Muscle of leg (tissue), 11 donors: ENCODE measurements around the gene PFDN6. TPM values are rescaled to one million over a fixed set of nuclear protein-coding genes. Genes with fewer than 3 reads are reported as not detected.

ENCODE experiments used
- DNase-seq: peaks from one replicate; pipeline ENCODE4 v3.0.0; 2013
- H3K27ac ChIP-seq: one replicate; pipeline ENCODE4 v1.5.1; 2013; ENCODE audit warnings: mild to moderate bottlenecking, low read length, control low read depth
- H3K27me3 ChIP-seq: one replicate; pipeline ENCODE4 v1.6.1; 2013; ENCODE audit warnings: low read length; ENCODE audit not compliant: control insufficient read depth, insufficient read depth
- H3K36me3 ChIP-seq: one replicate; pipeline ENCODE4 v1.6.1; 2013; ENCODE audit warnings: low read length; ENCODE audit not compliant: control insufficient read depth, insufficient read depth
- H3K4me1 ChIP-seq: one replicate; pipeline ENCODE4 v1.6.1; 2013; ENCODE audit warnings: low read length; ENCODE audit not compliant: control insufficient read depth, insufficient read depth
- H3K4me3 ChIP-seq: one replicate; pipeline ENCODE4 v1.5.1; 2013; ENCODE audit warnings: low read length, control low read depth
- H3K9me3 ChIP-seq: replicated peaks from 2 replicates; pipeline ENCODE4 v1.6.1; 2013; ENCODE audit warnings: low read depth, low read length; ENCODE audit not compliant: control insufficient read depth
- WGBS: methylation state at CpG from one replicate; pipeline ENCODE4 v1.1.5; 2013; ENCODE audit warnings: missing lambda C conversion rate; ENCODE audit not compliant: insufficient coverage; 5-methylcytosine and 5-hydroxymethylcytosine counted together
- polyA plus RNA-seq, 8 donors: library from polyadenylated mRNA; unstranded; fragments of 120-200 nt; gene quantifications; one replicate each; pipeline versions ENCODE4 v1.2.1 to v1.2.3, GENCODE V29; 2013; ENCODE audit warnings: inconsistent platforms in 1 of 8, low replicate concordance in 1 of 8; ENCODE audit not compliant: insufficient read length in 8 of 8, insufficient read depth in 1 of 8
- total RNA-seq: library from RNA; stranded (reverse); fragments of 120-200 nt; gene quantifications from one replicate; pipeline ENCODE4 v1.2.4, GENCODE V29; 2013

PFDN6 gene
- total and polyA plus RNA-seq, 9 donors, result 41.4 to 57.6 (median 48.7) TPM

DNA sequence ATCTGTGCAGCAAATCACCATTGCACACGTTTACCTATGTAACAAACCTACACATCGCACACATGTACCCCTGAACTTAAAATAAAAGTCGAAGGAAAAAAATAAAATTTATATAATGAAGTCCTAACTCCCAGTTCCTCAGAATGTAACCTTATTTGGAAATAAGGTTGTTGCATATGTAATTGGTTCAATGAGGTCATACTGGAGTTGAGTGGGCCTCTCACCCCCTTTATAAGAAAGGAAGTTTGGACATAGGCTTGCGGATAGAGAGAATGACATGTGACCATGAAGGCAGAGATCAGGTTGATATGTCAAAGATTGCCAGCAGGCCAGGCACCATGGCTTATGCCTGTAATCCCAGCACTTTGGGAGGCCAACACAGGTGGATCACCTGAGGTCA lies 44.3 kb downstream of the PFDN6 start:
- Histone ChIP-seq H3K4me3 (no peak overlapping the region), H3K4me1 (no peaks in the 10 kb centered on the region), H3K27me3 (no peaks in the 10 kb centered on the region), H3K27ac (no peak overlapping the region), H3K36me3 (no peaks in the 10 kb centered on the region), H3K9me3 (no peaks in the 10 kb centered on the region)
- no CpG with 5 or more reads among the region's 4 CpGs for whole genome bisulfite sequencing
- DNase-seq, result no peak

DNA sequence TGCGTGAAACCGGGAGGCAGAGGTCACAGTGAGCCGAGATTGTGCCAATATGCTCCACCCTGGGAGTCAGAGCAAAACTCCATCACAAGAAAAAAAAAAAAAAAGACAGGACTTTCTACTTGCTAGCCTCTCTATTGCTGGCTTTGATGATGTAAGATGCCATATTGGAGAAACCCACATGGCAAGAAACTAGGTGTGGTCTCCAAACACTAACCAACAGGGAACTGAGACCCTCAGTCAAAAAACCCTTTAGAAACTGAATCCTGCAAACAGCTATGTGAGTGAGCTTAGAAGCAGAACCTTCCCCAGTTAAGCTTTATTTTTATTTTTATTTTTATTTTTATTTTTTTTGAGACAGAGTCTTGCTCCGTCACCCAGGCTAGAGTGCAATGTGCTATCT lies 46.5 kb downstream of the PFDN6 start:
- H3K27me3 ChIP-seq, result no peaks in the 10 kb centered on the region
- WGBS, result 86% methylated on average over 1 of the region's 4 CpGs

GRCh38 chr6:33336495-33336894 lies 47.1 kb downstream of the PFDN6 start:
- Histone ChIP-seq H3K4me1 (no peaks in the 10 kb centered on the region), H3K36me3 (no peaks in the 10 kb centered on the region), H3K9me3 (no peaks in the 10 kb centered on the region), H3K4me3 (no peak overlapping the region), H3K27me3 (no peaks in the 10 kb centered on the region), H3K27ac (no peak overlapping the region)
- WGBS, result 86% methylated on average over 1 of the region's 3 CpGs
- no peak for DNase-seq

More for the DNA sequence above, 46.5 kb downstream of the PFDN6 start:
- H3K36me3 ChIP-seq, result no peaks in the 10 kb centered on the region
- H3K4me3 ChIP-seq, result no peak overlapping the region
- no peak for DNase-seq
- H3K9me3 ChIP-seq, result no peaks in the 10 kb centered on the region
- H3K4me1 ChIP-seq, result no peaks in the 10 kb centered on the region
- no peak overlapping the region for H3K27ac ChIP-seq

DNA sequence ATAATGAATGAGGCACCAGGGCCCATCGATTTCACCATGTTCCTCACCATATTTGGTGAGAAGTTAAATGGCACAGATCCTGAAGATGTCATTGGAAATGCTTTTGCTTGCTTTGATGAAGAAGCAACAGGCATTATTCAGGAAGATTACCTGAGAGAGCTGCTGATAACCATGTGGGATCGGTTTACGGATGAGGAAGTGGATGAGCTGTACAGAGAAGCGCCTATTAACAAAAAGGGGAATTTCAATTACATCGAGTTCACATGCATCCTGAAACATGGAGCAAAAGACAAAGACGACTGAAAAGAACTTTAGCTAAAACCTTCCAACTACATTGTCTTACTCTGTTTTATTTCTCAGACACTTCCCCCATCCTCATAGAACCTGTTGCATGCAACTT lies 49.8 kb downstream of the PFDN6 start:
- no peaks in the 10 kb centered on the region for H3K27me3 ChIP-seq
- no peak overlapping the region for H3K4me3 ChIP-seq
- no peaks in the 10 kb centered on the region for H3K9me3 ChIP-seq
- H3K36me3 ChIP-seq, result no peaks in the 10 kb centered on the region
- no peak overlapping the region for H3K27ac ChIP-seq
- DNase-seq, result no peak
- 79% methylated on average over 6 of the region's 6 CpGs for WGBS
- no peaks in the 10 kb centered on the region for H3K4me1 ChIP-seq

Other genes starting within 250 kb of the PFDN6 start
- gene HLA-DPA1, start 216.0 kb upstream of the PFDN6 start, total RNA-seq, result 18.6 TPM
- 10 to 100 TPM; 11.4 to 18.7 (median 14.3) TPM for gene HLA-DPA1, start 216.0 kb upstream of the PFDN6 start, polyA plus RNA-seq
- 12.1 TPM for gene HLA-DPB1, start 213.6 kb upstream of the PFDN6 start, total RNA-seq
- 10 to 100 TPM in 5 of 8 donors, 1 to 10 TPM in 3; 7.9 to 15.8 (median 11.1) TPM for gene HLA-DPB1, start 213.6 kb upstream of the PFDN6 start, polyA plus RNA-seq
- gene COL11A2, start 97.1 kb upstream of the PFDN6 start, total RNA-seq, result 172 TPM
- gene COL11A2, start 97.1 kb upstream of the PFDN6 start, polyA plus RNA-seq, result 100 to 1,000 TPM in 2 of 8 donors, 10 to 100 TPM in 6; 35.8 to 245 (median 53.2) TPM
- 22.9 TPM for gene RXRB, start 88.9 kb upstream of the PFDN6 start, total RNA-seq
- 10 to 100 TPM; 38.2 to 44.4 (median 40.8) TPM for gene RXRB, start 88.9 kb upstream of the PFDN6 start, polyA plus RNA-seq
- 66.1 TPM for gene SLC39A7, start 88.7 kb upstream of the PFDN6 start, total RNA-seq
- 100 to 1,000 TPM in 4 of 8 donors, 10 to 100 TPM in 4; 82.1 to 136 (median 96.4) TPM for gene SLC39A7, start 88.7 kb upstream of the PFDN6 start, polyA plus RNA-seq
- gene HSD17B8, start 84.9 kb upstream of the PFDN6 start, total RNA-seq, result 12.1 TPM
- gene HSD17B8, start 84.9 kb upstream of the PFDN6 start, polyA plus RNA-seq, result 10 to 100 TPM in 6 of 8 donors, 1 to 10 TPM in 2; 7.8 to 15.1 (median 11.0) TPM
- gene RING1, start 81.1 kb upstream of the PFDN6 start, total RNA-seq, result 22.8 TPM
- gene RING1, start 81.1 kb upstream of the PFDN6 start, polyA plus RNA-seq, result 10 to 100 TPM; 33.6 to 46.6 (median 38.7) TPM
- gene VPS52, start 17.7 kb upstream of the PFDN6 start, total RNA-seq, result 26.1 TPM
- gene VPS52, start 17.7 kb upstream of the PFDN6 start, polyA plus RNA-seq, result 10 to 100 TPM; 31.8 to 52.1 (median 36.7) TPM
- gene RPS18, start 17.5 kb upstream of the PFDN6 start, total RNA-seq, result 7,994 TPM
- 1,000 to 10,000 TPM; 4,705 to 6,376 (median 5,238) TPM for gene RPS18, start 17.5 kb upstream of the PFDN6 start, polyA plus RNA-seq
- 2.2 TPM for gene B3GALT4, start 12.5 kb upstream of the PFDN6 start, total RNA-seq
- 1 to 10 TPM; 1.5 to 2.6 (median 1.9) TPM for gene B3GALT4, start 12.5 kb upstream of the PFDN6 start, polyA plus RNA-seq
- 50.1 TPM for gene WDR46, start 362 bp upstream of the PFDN6 start, total RNA-seq
- gene WDR46, start 362 bp upstream of the PFDN6 start, polyA plus RNA-seq, result 10 to 100 TPM; 60.9 to 81.5 (median 74.5) TPM
- 28.4 TPM for gene RGL2, start 9.3 kb downstream of the PFDN6 start, total RNA-seq
- 10 to 100 TPM; 51.0 to 68.3 (median 57.1) TPM for gene RGL2, start 9.3 kb downstream of the PFDN6 start, polyA plus RNA-seq
- 16.0 TPM for gene TAPBP, start 24.5 kb downstream of the PFDN6 start, total RNA-seq
- gene TAPBP, start 24.5 kb downstream of the PFDN6 start, polyA plus RNA-seq, result 10 to 100 TPM; 16.7 to 28.4 (median 21.9) TPM
- gene ZBTB22, start 28.1 kb downstream of the PFDN6 start, total RNA-seq, result 14.0 TPM
- gene ZBTB22, start 28.1 kb downstream of the PFDN6 start, polyA plus RNA-seq, result 10 to 100 TPM; 13.7 to 18.6 (median 15.9) TPM
- gene DAXX, start 33.4 kb downstream of the PFDN6 start, total RNA-seq, result 22.3 TPM
- 10 to 100 TPM; 28.2 to 44.3 (median 36.8) TPM for gene DAXX, start 33.4 kb downstream of the PFDN6 start, polyA plus RNA-seq
- gene KIFC1, start 102.2 kb downstream of the PFDN6 start, total RNA-seq, result 10.5 TPM
- 10 to 100 TPM; 19.3 to 37.6 (median 26.0) TPM for gene KIFC1, start 102.2 kb downstream of the PFDN6 start, polyA plus RNA-seq
- 26.3 TPM for gene PHF1, start 121.4 kb downstream of the PFDN6 start, total RNA-seq
- 10 to 100 TPM; 41.6 to 56.0 (median 47.5) TPM for gene PHF1, start 121.4 kb downstream of the PFDN6 start, polyA plus RNA-seq
- gene CUTA, start 128.5 kb downstream of the PFDN6 start, total RNA-seq, result 103 TPM
- gene CUTA, start 128.5 kb downstream of the PFDN6 start, polyA plus RNA-seq, result 100 to 1,000 TPM; 132 to 161 (median 146) TPM
- gene SYNGAP1, start 130.5 kb downstream of the PFDN6 start, total RNA-seq, result 4.5 TPM
- 10 to 100 TPM; 12.9 to 42.6 (median 20.2) TPM for gene SYNGAP1, start 130.5 kb downstream of the PFDN6 start, polyA plus RNA-seq
- gene ZBTB9, start 165.0 kb downstream of the PFDN6 start, total RNA-seq, result 4.7 TPM
- gene ZBTB9, start 165.0 kb downstream of the PFDN6 start, polyA plus RNA-seq, result 1 to 10 TPM; 6.2 to 9.0 (median 8.0) TPM